ENCODE measurements around the gene MARCKS. TPM values are rescaled to one million over a fixed set of nuclear protein-coding genes. Genes with fewer than 3 reads are reported as not detected.
"Not testable (repeated sequence)": the region's sequence is repeated elsewhere in the genome, so short reads cannot be mapped to it uniquely, and the experiment has no call there.

Gene MARCKS
- total RNA-seq, 1 donor from 2014 or later = 669 TPM

DNA sequence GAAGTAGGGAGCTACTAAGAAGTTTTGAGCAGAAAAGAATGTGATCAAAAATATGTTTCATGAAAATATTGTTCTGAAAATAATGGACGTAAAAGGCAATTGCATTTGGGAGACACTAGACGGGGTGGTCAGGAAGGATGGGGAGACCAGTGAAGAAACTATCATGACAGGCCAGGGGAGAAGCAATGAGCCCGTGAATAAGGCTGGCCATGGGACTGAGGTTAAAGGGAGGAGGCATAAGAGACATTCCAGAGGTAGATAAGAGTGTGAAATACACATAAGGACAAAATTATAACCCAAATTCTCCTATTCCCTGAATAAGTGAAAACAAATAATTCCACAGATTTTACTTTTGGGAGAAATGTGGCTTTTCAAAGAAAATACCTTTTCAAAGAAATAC, 51.7 kb downstream of the MARCKS start:
- H3K27ac Mint-ChIP-seq (ENCODE audit: unreplicated experiment) = no peak overlapping the region
- no peak for DNase-seq (ENCODE audit: low spot score)
- peaks cover 2% of the 10 kb centered on the region for H3K36me3 Mint-ChIP-seq (ENCODE audit: low read depth, unreplicated experiment)
- H3K9me3 Mint-ChIP-seq (ENCODE audit: unreplicated experiment) = no peaks in the 10 kb centered on the region
- H3K4me3 Mint-ChIP-seq (ENCODE audit: unreplicated experiment) = no peak overlapping the region
- TF ChIP-seq, protein P1, sequence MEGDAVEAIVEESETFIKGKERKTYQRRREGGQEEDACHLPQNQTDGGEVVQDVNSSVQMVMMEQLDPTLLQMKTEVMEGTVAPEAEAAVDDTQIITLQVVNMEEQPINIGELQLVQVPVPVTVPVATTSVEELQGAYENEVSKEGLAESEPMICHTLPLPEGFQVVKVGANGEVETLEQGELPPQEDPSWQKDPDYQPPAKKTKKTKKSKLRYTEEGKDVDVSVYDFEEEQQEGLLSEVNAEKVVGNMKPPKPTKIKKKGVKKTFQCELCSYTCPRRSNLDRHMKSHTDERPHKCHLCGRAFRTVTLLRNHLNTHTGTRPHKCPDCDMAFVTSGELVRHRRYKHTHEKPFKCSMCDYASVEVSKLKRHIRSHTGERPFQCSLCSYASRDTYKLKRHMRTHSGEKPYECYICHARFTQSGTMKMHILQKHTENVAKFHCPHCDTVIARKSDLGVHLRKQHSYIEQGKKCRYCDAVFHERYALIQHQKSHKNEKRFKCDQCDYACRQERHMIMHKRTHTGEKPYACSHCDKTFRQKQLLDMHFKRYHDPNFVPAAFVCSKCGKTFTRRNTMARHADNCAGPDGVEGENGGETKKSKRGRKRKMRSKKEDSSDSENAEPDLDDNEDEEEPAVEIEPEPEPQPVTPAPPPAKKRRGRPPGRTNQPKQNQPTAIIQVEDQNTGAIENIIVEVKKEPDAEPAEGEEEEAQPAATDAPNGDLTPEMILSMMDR (IDR thresholded peaks at IDR 0.05; ENCODE audit: unreplicated experiment) = no peak
- H3K4me1 Mint-ChIP-seq (ENCODE audit: unreplicated experiment) = peaks cover 46% of the 10 kb centered on the region
- H3K27me3 Mint-ChIP-seq (ENCODE audit: unreplicated experiment) = peaks cover 7% of the 10 kb centered on the region

DNA sequence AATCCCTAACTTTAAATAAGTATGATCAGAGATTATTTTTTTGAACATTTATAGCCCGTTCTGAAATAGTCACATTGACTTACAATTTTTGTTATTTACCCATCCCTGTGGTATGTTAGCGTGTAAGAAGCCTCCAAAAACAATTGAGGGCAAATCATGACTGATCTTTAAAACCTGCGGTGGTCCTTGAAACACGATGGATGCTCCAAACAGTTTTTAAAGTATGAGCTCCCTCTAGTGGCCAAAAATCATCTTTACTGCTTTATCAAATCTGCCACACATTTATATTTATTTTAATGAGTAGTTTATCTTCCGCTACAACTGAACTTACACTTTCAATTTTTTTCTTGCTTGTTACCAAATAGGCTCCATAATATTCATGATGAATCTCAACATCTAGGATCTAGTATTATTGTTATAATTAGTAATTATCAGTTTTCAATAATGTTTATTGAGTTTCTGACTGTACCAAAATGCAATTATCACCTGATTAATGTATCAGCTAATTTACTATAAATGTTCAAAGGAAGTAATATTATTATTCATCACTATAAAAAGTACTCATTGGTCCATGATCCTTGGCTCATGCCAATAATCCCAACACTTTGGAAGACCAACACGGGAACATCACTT, 52.2 kb downstream of the MARCKS start:
- Mint-ChIP-seq H3K9me3 (ENCODE audit: unreplicated experiment) (no peaks in the 10 kb centered on the region), H3K27me3 (ENCODE audit: unreplicated experiment) (peaks cover 7% of the 10 kb centered on the region), H3K36me3 (ENCODE audit: low read depth, unreplicated experiment) (peaks cover 2% of the 10 kb centered on the region), H3K4me1 (ENCODE audit: unreplicated experiment) (peaks cover 41% of the 10 kb centered on the region), H3K27ac (ENCODE audit: unreplicated experiment) (no peak overlapping the region), H3K4me3 (ENCODE audit: unreplicated experiment) (no peak overlapping the region)
- TF ChIP-seq, protein P1 (IDR thresholded peaks at IDR 0.05; ENCODE audit: unreplicated experiment) = peak; percentile 97
- peak; percentile 47 for DNase-seq (ENCODE audit: low spot score)

DNA sequence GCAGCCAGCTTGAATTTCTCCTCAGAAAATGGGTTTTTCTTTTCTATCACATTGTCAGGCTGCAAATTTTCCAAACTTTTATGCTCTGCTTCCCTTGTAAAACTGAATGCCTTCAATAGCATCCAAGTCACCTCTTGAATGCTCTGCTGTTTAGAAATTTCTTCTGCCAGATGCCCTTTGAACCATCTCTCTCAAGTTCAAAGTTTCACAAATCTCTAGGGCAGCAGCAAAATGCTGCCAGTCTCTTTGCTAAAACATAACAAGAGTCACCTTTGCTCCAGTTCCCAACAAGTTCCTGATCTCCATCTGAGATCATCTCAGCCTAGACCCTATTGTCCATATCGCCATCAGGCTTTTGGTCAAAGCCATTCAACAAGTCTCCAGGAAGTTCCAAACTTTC, 53.1 kb downstream of the MARCKS start:
- H3K27me3 Mint-ChIP-seq (ENCODE audit: unreplicated experiment); H3K4me3 Mint-ChIP-seq (ENCODE audit: unreplicated experiment); H3K36me3 Mint-ChIP-seq (ENCODE audit: low read depth, unreplicated experiment); DNase-seq (ENCODE audit: low spot score); H3K27ac Mint-ChIP-seq (ENCODE audit: unreplicated experiment); H3K9me3 Mint-ChIP-seq (ENCODE audit: unreplicated experiment): not testable (repeated sequence)
- H3K4me1 Mint-ChIP-seq (ENCODE audit: unreplicated experiment) = peaks cover 32% of the 10 kb centered on the region

Other genes with a start within 250 kb of the MARCKS start
- gene HDAC2, start 113.8 kb downstream of the MARCKS start, total RNA-seq (ENCODE audit: unreplicated experiment) = 185 TPM